AG09309 (cell line): ENCODE results near the gene FRMD7.
"Not testable (repeated sequence)": the region's sequence is repeated elsewhere in the genome, so short reads cannot be mapped to it uniquely, and the experiment has no call there.

ENCODE experiments used
- DNase-seq: peaks from one replicate; pipeline ENCODE4 v3.0.0-alpha.2; 2010; ENCODE audit warnings: low read depth
- H3K4me3 ChIP-seq: 2 replicates; pipeline ENCODE4 v1.5.1; 2011; ENCODE audit warnings: mild to moderate bottlenecking, low read depth, low read length, moderate library complexity; ENCODE audit not compliant: control insufficient read depth
- CTCF ChIP-seq: IDR thresholded peaks from 2 replicates; pipeline ENCODE4 v1.5.1; 2011; ENCODE audit warnings: mild to moderate bottlenecking, low read depth, low read length, inconsistent platforms; ENCODE audit not compliant: insufficient read depth, control insufficient read depth; ENCODE audit errors: missing control alignments

FRMD7 gene

GRCh38 chrX:132127743-132128142, at the start of gene FRMD7:
TSS of gene FRMD7 (minus strand) at chrX:132128020. CDS start at chrX:132127844, 176 bp downstream.
- no peak for DNase-seq
- TF ChIP-seq CTCF, result no peak
- H3K4me3 ChIP-seq, result no peak within 1 kb of the TSS

GRCh38 chrX:132173647-132174046, 45.8 kb upstream of the FRMD7 start:
- no peak for TF ChIP-seq CTCF
- no peak for DNase-seq
- H3K4me3 ChIP-seq, result no peak overlapping the region

DNA sequence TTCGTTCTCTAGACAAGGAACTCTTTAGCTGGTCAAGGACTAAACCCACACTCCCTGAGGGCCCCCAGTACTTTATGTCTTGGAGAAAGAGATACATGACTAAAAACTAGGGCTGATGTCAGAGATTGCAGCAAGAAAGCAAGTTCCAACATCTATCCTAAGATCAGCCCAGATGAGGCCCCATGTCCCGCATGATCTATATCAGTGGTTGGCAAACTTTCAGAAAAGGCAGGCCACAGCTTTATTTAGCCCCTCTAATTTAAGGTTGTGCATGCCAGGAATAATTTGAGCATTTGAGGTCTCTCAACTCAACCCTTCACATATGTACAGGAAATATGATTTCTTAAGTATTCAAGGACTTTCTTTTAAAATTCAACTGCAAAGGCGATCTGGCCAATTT, 44.1 kb upstream of the FRMD7 start:
- H3K4me3 ChIP-seq, result no peak overlapping the region
- TF ChIP-seq CTCF, result no peak
- DNase-seq, result no peak

- DNase-seq, result no peak
- H3K4me3 ChIP-seq, result no peak overlapping the region
- no peak for TF ChIP-seq CTCF
Observed at GRCh38 chrX:132171478-132171877, 43.7 kb upstream of the FRMD7 start.

GRCh38 chrX:132169554-132169953, 41.7 kb upstream of the FRMD7 start:
- no peak overlapping the region for H3K4me3 ChIP-seq
- TF ChIP-seq CTCF, result no peak
- no peak for DNase-seq

- no peak overlapping the region for H3K4me3 ChIP-seq
- TF ChIP-seq CTCF, result no peak
- DNase-seq, result no peak
Observed at GRCh38 chrX:132165651-132166050, 37.8 kb upstream of the FRMD7 start.

DNA sequence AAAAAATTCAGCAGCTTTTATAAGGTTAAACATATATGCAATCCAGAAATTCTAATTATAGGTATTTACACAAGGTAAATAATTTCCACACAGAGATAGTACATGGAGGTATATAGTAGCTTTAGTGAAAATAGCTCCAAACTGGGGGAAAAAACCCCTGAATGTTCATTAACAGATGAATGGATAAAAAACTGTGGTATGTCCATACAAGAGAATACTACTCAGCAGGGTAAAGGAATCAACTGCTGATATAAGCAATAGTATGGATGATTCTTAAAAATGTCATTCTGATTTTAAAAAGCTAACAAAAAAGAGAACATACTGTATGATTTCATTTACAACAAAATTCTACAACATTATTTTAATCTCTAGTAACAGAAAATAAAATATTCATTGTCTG, 37.2 kb upstream of the FRMD7 start:
- TF ChIP-seq CTCF, result no peak
- no peak overlapping the region for H3K4me3 ChIP-seq
- no peak for DNase-seq

- H3K4me3 ChIP-seq, DNase-seq: not testable (repeated sequence)
Observed at GRCh38 chrX:132163094-132163493, 35.3 kb upstream of the FRMD7 start.
